CD4-positive, alpha-beta memory T cell (primary cell): ENCODE data around the gene GATAD2B. TPM values are rescaled to one million over a fixed set of nuclear protein-coding genes. Genes with fewer than 3 reads are reported as not detected.
"Not testable (repeated sequence)": the region's sequence is repeated elsewhere in the genome, so short reads cannot be mapped to it uniquely, and the experiment has no call there.

Source experiments
- CTCF ChIA-PET: fragments of 350-600 bp; sonication (Branson Sonifier 250); formaldehyde crosslinking; loops from one replicate; lab custom pipeline; 2021; ENCODE audit warnings: inconsistent platforms; ENCODE audit not compliant: partially characterized antibody; lab: Charles Lee
- POLR2A ChIA-PET: fragments of 350-600 bp; sonication (Branson Sonifier 250); formaldehyde crosslinking; loops from one replicate; lab custom pipeline; 2021; ENCODE audit not compliant: partially characterized antibody; lab: Charles Lee
- DNase-seq, 5 donors: peaks; one replicate each; pipeline versions ENCODE4 v3.0.0 to v3.0.0-alpha.2; 2020 to 2022; ENCODE audit warnings: mixed read lengths in 1 of 5
- H3K27ac ChIP-seq: one replicate; pipeline ENCODE4 v1.7.0; 2013; ENCODE audit warnings: low read depth, low read length
- H3K27me3 ChIP-seq: 2 replicates; pipeline ENCODE4 v1.7.0; 2013; ENCODE audit warnings: mild to moderate bottlenecking, low read length, moderate library complexity; ENCODE audit not compliant: insufficient read depth
- H3K36me3 ChIP-seq: 2 replicates; pipeline ENCODE4 v1.7.0; 2013; ENCODE audit warnings: mild to moderate bottlenecking, low read length, moderate library complexity; ENCODE audit not compliant: insufficient read depth
- H3K4me1 ChIP-seq: 2 replicates; pipeline ENCODE4 v1.7.0; 2013; ENCODE audit warnings: mild to moderate bottlenecking, low read length, moderate library complexity; ENCODE audit not compliant: insufficient read depth
- H3K4me3 ChIP-seq, 2 donors: one replicate each; pipeline ENCODE4 v1.7.0; 2013; ENCODE audit warnings: low read length in 2 of 2, mild to moderate bottlenecking in 1 of 2
- H3K9me3 ChIP-seq, 2 donors: one replicate each; pipeline ENCODE4 v1.7.0; 2013; ENCODE audit warnings: low read length in 2 of 2, control low read depth in 1 of 2; ENCODE audit not compliant: control insufficient read depth in 1 of 2
- H3K27ac Mint-ChIP-seq, 7 donors: one replicate each; pipeline ENCODE4 v1.8.0; 2020 to 2021; ENCODE audit warnings: mixed read lengths in 7 of 7, mild to moderate bottlenecking in 6 of 7, inconsistent platforms in 3 of 7, moderate library complexity in 3 of 7
- H3K27me3 Mint-ChIP-seq, 2 donors: one replicate each; pipeline ENCODE4 v1.8.0; 2020 to 2021; ENCODE audit warnings: mixed read lengths in 2 of 2
- H3K36me3 Mint-ChIP-seq, 2 donors: one replicate each; pipeline ENCODE4 v1.8.0; 2020 to 2021; ENCODE audit warnings: mixed read lengths in 2 of 2, inconsistent platforms in 1 of 2, mild to moderate bottlenecking in 1 of 2
- H3K4me1 Mint-ChIP-seq, 4 donors: one replicate each; pipeline ENCODE4 v1.8.0; 2020 to 2021; ENCODE audit warnings: mixed read lengths in 4 of 4, mild to moderate bottlenecking in 1 of 4
- H3K4me3 Mint-ChIP-seq, 8 donors: one replicate each; pipeline ENCODE4 v1.8.0; 2020 to 2021; ENCODE audit warnings: mixed read lengths in 8 of 8, mild to moderate bottlenecking in 7 of 8, moderate library complexity in 6 of 8, inconsistent platforms in 3 of 8
- H3K9me3 Mint-ChIP-seq, 8 donors: one replicate each; pipeline ENCODE4 v1.8.0; 2020 to 2021; ENCODE audit warnings: mixed read lengths in 8 of 8, mild to moderate bottlenecking in 5 of 8, inconsistent platforms in 3 of 8, moderate library complexity in 1 of 8
- intact Hi-C: fragments of 100-400 bp; cut with micrococcal nuclease; formaldehyde crosslinking; loops from one replicate; pipeline ENCODE4 v1.15.1; 2023
- polyA plus RNA-seq, 2 donors: library from polyadenylated mRNA; unstranded; fragments of 300-500 nt; fragmentation: Illumina TruSeq; gene quantifications; one replicate each; pipeline ENCODE4 v1.2.3, GENCODE V29; 2021
- total RNA-seq, 2 experiments: library from RNA; stranded (reverse); gene quantifications; one replicate each; pipeline ENCODE4 v1.2.3, GENCODE V29; 2021

The GATAD2B gene
- total and polyA plus RNA-seq, 4 experiments from 2014 or later: 1.8 to 104 (median 51.3) TPM

GRCh38 chr1:153786038-153786790 is 136.6 kb downstream of the GATAD2B start:
- no peak overlapping the region for H3K27ac ChIP-seq
- H3K4me3 ChIP-seq: no peak overlapping the region
- Mint-ChIP-seq H3K27ac (no peak overlapping the region), H3K4me1 (peaks cover 14 to 31% (median 22%) of the 10 kb centered on the region in 4 donors), H3K9me3 (no peaks in the 10 kb centered on the region), H3K36me3 (peaks cover 0 to 1% of the 10 kb centered on the region in 2 donors), H3K27me3 (peaks cover 0 to 5% of the 10 kb centered on the region in 2 donors), H3K4me3 (no peak overlapping the region)
- POLR2A ChIA-PET: interaction anchor here (2.0 to 3.0 kb wide), 2 partner anchors 11 to 159 kb away, joined by 10 to 13 read pairs; partner anchors contain the start of genes DENND4B and SLC27A3
- H3K4me1 ChIP-seq: peaks cover 19% of the 10 kb centered on the region
- DNase-seq: no peak
- intact Hi-C loops: no loop called here
- no peaks in the 10 kb centered on the region for H3K27me3 ChIP-seq
- no peaks in the 10 kb centered on the region for H3K9me3 ChIP-seq
- no peaks in the 10 kb centered on the region for H3K36me3 ChIP-seq
- CTCF ChIA-PET: interaction anchor here (1.3 to 2.2 kb wide), 3 partner anchors 11 to 200 kb away, joined by 3 to 7 read pairs (median 4); partner anchors contain the start of gene RAB13

- intact Hi-C loops: loop anchor here (1.0 to 5.0 kb wide), 5 partner anchors 8 to 194 kb away; partner anchors contain the start of genes CRTC2, INTS3, JTB and SLC27A3
- H3K27ac ChIP-seq: peak overlapping the region; percentile 84
- POLR2A ChIA-PET: interaction anchor here (0.6 to 3.0 kb wide), 18 partner anchors 8 to 1351 kb away, joined by 3 to 17 read pairs (median 4); partner anchors contain the start of genes CHTOP, CREB3L4, DENND4B and GATAD2B
Observed at GRCh38 chr1:153783233-153784190, 139.3 kb downstream of the GATAD2B start.

GRCh38 chr1:153782648-153783047 is 140.1 kb downstream of the GATAD2B start:
- H3K36me3 Mint-ChIP-seq, H3K9me3 Mint-ChIP-seq, H3K4me1 ChIP-seq, H3K27me3 Mint-ChIP-seq, H3K9me3 ChIP-seq, DNase-seq, H3K36me3 ChIP-seq, CTCF ChIA-PET, H3K27me3 ChIP-seq: not testable (repeated sequence)
- POLR2A ChIA-PET: interaction anchor here (1.2 to 1.4 kb wide), 2 partner anchors 11 to 162 kb away, joined by 3 to 4 read pairs; no protein-coding TSS in a partner anchor
- H3K27ac Mint-ChIP-seq: peak overlapping the region in 6 of 7 donors; percentile 89 to 99 (median 98)
- peak overlapping the region in 1 of 2 donors; percentile 55 for H3K4me3 ChIP-seq
- peak overlapping the region; percentile 84 for H3K27ac ChIP-seq
- peak overlapping the region; percentile 55 to 97 (median 92) for H3K4me3 Mint-ChIP-seq
- intact Hi-C loops: loop anchor here (1.0 to 5.0 kb wide), 5 partner anchors 7 to 195 kb away; partner anchors contain the start of genes CRTC2, INTS3, JTB and SLC27A3
- peaks cover 5 to 16% (median 12%) of the 10 kb centered on the region in 4 donors for H3K4me1 Mint-ChIP-seq

More at GRCh38 chr1:153783233-153784190, 139.3 kb downstream of the GATAD2B start:
- H3K9me3 ChIP-seq: no peaks in the 10 kb centered on the region
- Mint-ChIP-seq H3K36me3 (peaks cover 0 to 1% of the 10 kb centered on the region in 2 donors), H3K27me3 (peaks cover 0 to 2% of the 10 kb centered on the region in 2 donors), H3K27ac (peak overlapping the region; percentile 89 to 99 (median 98)), H3K9me3 (no peaks in the 10 kb centered on the region), H3K4me3 (peak overlapping the region; percentile 88 to 97 (median 92)), H3K4me1 (peaks cover 4 to 12% (median 11%) of the 10 kb centered on the region in 4 donors)
- peak; percentile 89 to 94 (median 92) for DNase-seq
- H3K4me1 ChIP-seq: peaks cover 6% of the 10 kb centered on the region
- no peaks in the 10 kb centered on the region for H3K36me3 ChIP-seq
- CTCF ChIA-PET: interaction anchor here (0.7 to 1.3 kb wide), 4 partner anchors 13 to 203 kb away, joined by 3 to 5 read pairs (median 3); partner anchors contain the start of gene RAB13
- H3K4me3 ChIP-seq: peak overlapping the region; percentile 55 to 73
- H3K27me3 ChIP-seq: no peaks in the 10 kb centered on the region

- peaks cover 13 to 32% (median 17%) of the 10 kb centered on the region in 4 donors for H3K4me1 Mint-ChIP-seq
- Histone ChIP-seq H3K27ac (no peak overlapping the region), H3K36me3 (no peaks in the 10 kb centered on the region), H3K4me3 (no peak overlapping the region), H3K27me3 (no peaks in the 10 kb centered on the region), H3K9me3 (no peaks in the 10 kb centered on the region), H3K4me1 (peaks cover 14% of the 10 kb centered on the region)
- intact Hi-C loops: loop anchor here (5.0 kb wide), 1 partner anchor 177 kb away; the partner anchor contains the start of gene CRTC2
- H3K9me3 Mint-ChIP-seq: no peaks in the 10 kb centered on the region
- no peak for DNase-seq
- CTCF ChIA-PET: interaction anchor here (1.1 kb wide), 1 partner anchor 210 kb away, joined by 3 read pairs; the partner anchor contains the start of gene RPS27
- peaks cover 0 to 1% of the 10 kb centered on the region in 2 donors for H3K36me3 Mint-ChIP-seq
- H3K27ac Mint-ChIP-seq: peak overlapping the region in 2 of 7 donors; percentile 6 to 44
- H3K4me3 Mint-ChIP-seq: no peak overlapping the region
- no peaks in the 10 kb centered on the region for H3K27me3 Mint-ChIP-seq
- POLR2A ChIA-PET: interaction anchor here (2.0 to 2.2 kb wide), 2 partner anchors 187 to 211 kb away, joined by 6 to 7 read pairs; partner anchors contain the start of gene CREB3L4
Observed at GRCh38 chr1:153780551-153780950, 142.2 kb downstream of the GATAD2B start.

GRCh38 chr1:153779781-153780541 is 142.8 kb downstream of the GATAD2B start:
- POLR2A ChIA-PET: interaction anchor here (0.7 to 2.2 kb wide), 3 partner anchors 188 to 211 kb away, joined by 3 to 7 read pairs (median 6); partner anchors contain the start of gene CREB3L4
- peak overlapping the region in 3 of 7 donors; percentile 6 to 78 (median 40) for H3K27ac Mint-ChIP-seq
- H3K4me3 ChIP-seq: no peak overlapping the region
- intact Hi-C loops: loop anchor here (5.0 kb wide), 1 partner anchor 177 kb away; the partner anchor contains the start of gene CRTC2
- no peaks in the 10 kb centered on the region for H3K9me3 ChIP-seq
- peaks cover 19% of the 10 kb centered on the region for H3K4me1 ChIP-seq
- H3K27me3 ChIP-seq: no peaks in the 10 kb centered on the region
- no peak overlapping the region for H3K27ac ChIP-seq
- no peaks in the 10 kb centered on the region for H3K27me3 Mint-ChIP-seq
- peaks cover 13 to 33% (median 17%) of the 10 kb centered on the region in 4 donors for H3K4me1 Mint-ChIP-seq
- H3K36me3 Mint-ChIP-seq: peaks cover 0 to 1% of the 10 kb centered on the region in 2 donors
- CTCF ChIA-PET: interaction anchor here (1.1 kb wide), 1 partner anchor 211 kb away, joined by 3 read pairs; the partner anchor contains the start of gene RPS27
- H3K9me3 Mint-ChIP-seq: no peaks in the 10 kb centered on the region
- DNase-seq: no peak
- no peaks in the 10 kb centered on the region for H3K36me3 ChIP-seq
- no peak overlapping the region for H3K4me3 Mint-ChIP-seq
